Non-pigmented ciliary epithelial cell (primary cell): ENCODE results near the gene CYP26A1.

ENCODE experiments used
- DNase-seq: peaks from one replicate; pipeline ENCODE4 v3.0.0-alpha.2; 2010; ENCODE audit warnings: low read depth

Gene CYP26A1

DNA sequence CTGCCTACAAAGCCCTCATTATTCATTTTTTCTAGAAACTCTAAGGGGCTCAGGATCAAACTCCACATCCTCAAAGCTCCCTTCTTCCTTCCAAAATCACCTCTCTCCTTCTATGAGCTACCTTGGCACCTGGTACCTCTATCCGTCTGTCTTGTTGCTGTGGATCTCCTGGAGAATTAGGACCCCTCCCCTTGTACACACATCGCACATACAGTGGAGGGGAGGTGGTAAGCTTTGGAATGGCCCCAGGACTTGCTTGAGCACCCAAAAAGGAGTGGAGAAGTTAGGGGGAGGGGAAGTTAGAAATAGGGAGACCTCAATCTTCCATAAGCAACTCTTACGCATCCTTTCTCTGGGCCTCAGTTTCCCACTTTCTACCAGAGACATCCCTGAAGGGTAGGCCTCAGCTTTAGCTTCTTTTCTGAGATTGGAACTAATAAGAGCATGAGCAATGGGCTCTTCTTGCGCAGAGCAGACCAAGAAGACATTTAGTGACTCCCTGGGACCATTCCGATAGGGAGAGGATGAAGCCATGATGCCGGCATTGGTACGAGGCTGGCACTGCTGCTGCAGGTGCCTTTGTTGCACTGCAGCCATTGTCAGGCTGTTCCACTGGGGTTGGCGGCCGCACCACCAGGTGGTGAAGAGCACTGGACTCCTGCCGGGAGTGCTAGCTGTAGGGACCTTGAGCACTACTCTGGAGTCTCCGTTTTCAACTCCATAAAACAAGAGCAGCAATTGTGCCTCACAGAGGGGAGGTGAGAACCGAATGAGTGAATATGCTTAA, 8.6 kb upstream of the CYP26A1 start:
- no peak for DNase-seq

DNA sequence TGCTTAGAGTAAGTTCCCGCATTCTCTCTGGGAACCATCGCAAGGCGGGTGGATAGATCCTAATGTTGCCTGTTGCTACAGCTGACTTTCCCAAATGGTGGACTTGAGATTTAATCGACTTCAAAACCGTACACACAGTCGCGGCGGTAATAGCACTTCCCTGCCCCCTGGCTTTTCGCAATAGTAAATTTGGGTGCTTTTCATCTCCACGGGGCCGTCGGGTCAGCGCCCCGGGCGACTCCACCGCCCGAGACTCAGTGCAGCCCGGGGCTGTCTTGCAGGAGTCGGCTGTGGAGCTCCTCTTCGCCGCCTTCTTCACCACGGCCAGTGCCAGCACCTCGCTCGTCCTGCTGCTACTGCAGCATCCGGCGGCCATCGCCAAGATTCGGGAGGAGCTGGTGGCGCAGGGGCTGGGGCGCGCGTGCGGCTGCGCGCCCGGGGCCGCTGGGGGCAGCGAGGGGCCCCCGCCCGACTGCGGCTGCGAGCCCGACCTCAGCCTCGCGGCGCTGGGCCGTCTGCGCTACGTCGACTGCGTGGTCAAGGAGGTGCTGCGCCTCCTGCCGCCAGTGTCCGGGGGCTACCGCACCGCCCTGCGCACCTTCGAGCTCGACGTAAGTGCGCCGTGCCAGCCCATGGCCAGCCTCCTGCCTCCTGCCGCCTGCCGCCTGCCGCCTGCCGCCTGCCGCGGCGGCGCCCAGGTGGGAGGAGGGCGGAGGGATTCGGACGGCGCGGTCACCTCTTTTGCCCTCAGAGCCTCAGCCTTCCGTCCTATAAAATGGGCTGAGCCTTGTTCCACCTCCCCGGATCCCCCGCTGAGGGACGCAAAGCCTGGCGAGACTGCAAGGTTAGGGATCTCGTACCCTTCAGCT, 7.8 kb upstream of the CYP26A1 start:
- DNase-seq = no peak

DNA sequence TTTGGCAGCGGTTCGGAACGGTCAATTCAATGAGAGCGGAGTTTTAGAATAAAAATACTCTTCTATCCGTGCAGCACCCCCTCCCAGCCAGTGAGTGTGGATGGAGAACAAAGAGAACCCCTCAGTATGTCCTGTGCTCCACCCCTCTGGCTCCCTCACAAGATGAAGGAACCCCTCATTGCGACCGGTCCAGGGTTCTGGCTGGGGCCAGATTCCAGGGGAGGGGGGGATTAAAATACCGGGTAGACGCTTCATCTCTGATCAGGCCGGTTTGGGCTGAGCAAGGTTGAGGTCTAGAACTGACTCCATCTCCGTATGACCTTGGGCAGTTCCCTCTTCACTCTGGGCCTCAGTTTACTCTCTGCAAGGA, 7.2 kb upstream of the CYP26A1 start:
- no peak for DNase-seq

DNA sequence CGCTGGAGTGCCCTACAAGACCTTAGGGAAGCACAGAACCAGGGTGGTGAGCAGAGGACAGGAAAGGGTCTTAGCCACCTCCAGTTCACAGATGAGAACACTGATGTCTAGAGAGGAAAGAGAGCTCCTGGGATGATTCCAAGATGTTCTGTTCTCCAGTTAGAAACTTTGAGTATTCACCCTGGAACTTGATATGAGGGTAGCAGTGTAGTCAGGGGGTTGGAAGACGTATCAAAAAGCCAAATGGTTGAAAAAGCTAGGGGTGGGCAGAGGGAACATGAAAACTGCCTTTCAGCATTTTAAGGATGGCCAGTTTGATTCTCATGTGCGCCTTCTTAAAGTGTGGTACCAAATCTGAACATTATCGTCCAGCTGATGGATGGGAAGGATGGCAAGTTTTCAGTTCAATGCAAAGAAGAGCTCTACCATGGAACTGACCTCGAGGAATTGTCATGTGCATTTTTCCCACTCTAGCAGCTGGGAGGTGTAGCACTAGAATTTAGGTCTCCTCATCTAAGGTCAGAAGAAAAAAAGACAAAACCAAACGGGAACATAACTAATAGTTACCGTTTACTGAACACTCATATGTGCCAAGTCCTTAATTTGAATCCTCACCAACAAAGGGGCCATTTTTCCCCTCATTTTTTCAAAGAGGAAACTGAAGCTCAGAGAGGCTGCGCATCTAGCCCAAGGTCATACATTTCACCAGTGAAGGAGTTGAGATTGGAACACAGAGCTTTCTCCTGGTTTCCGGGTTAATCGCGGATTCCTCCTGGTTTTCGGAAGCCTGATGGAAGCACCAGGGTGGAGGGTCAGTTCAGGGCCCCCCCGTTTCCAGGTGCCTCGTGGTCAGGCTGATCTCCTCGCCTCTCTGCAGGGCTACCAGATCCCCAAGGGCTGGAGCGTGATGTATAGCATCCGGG, 6.0 kb upstream of the CYP26A1 start:
- no peak for DNase-seq

DNA sequence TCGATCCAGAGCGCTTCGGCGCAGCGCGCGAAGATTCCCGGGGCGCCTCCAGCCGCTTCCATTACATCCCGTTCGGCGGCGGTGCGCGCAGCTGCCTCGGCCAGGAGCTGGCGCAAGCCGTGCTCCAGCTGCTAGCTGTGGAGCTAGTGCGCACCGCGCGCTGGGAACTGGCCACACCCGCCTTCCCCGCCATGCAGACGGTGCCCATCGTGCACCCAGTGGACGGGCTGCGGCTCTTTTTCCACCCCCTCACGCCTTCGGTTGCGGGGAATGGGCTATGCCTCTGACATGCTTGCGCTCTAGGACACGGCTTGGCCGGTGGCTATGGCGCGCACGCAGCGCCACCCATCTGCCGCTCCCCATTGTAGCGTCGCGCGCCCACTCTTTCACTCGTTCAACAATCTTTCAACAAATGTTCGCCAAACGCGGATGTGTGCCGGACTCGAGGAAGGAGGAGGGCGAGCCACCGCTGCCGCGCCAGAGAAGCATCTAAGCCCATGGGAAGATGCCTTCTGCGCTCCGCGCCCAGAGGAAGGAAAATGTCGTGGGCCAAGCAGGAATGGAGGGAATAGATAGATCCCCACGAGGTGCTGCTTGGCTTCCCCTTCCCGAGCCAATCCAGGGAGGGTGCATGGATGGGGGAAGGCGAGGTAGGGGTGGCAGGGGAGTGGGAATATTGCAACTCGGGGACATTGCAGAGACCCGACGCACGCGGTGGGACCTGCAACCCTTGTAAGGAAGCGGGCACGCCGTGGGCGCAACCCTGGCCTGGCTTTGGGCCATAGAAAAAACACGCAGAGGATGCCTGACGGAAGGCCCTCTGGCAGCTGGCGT, 5.1 kb upstream of the CYP26A1 start:
- no peak for DNase-seq

DNA sequence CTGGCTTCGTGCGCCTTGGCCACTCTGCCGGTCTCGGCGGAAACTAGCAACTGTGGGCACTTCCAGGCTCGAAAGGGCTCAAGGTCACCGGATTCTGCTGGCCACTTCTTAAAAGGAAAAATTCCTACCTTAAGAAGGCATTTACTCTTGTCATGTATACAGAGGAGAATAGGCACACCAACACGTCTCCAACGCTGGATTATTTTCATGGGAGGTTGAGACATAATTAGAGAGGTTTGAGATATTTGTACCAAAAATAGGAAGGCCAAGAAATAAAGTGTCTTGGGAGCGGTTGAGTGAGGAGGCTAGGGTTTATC, 4.5 kb upstream of the CYP26A1 start:
- no peak for DNase-seq

DNA sequence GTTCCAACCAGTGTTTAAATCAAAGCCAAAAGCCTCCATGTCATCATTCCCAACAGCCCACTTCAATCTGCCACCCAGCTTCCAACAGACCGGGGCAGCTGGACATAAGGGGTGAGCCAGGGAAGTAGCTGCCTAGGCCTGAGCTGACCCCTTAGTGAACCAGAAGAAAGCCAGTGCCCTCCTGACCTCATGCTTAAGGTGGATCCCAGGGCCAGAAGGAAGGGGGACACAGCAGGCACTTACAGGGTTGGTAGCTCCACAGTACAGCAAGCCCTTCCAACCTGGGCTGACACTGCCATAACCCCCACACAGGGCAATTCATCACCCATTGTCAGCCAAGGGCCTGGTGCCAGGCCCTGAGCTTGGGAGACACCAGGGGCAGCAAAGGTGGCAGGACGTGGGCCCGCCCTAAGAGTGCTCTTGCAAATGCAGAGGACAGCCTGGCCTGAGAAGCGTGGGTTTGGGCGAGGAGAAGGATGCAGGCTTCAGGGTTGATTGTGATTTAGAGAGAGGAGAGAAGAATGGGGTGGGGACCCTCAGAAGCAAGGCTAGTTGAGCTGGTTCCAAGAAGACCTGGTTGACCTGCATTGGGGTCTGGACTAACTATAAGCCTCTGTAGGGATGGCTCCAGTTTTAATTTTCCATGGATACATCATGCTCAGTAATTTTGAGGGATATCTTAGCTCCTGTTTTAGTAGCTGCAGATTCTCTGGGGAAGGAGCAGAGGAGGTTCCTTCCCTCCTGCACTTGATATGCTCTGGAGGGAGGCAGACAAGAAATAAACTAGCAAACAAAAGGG, 3.1 kb upstream of the CYP26A1 start:
- no peak for DNase-seq

DNA sequence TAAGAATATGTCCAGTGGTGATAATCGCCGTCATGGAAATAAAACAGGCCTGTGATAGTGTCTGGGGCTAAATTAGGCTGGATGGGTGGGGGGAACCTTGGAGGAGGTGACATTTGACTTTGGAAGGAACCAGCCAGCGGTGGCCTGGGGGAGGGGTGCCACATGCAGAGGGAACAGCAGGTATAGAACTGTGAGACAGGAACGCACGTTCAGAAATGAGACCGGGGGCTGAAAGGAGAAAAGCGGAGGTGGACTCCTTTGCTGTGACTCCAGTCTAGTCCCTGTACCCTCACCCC, 2.6 kb upstream of the CYP26A1 start:
- DNase-seq = no peak

DNA sequence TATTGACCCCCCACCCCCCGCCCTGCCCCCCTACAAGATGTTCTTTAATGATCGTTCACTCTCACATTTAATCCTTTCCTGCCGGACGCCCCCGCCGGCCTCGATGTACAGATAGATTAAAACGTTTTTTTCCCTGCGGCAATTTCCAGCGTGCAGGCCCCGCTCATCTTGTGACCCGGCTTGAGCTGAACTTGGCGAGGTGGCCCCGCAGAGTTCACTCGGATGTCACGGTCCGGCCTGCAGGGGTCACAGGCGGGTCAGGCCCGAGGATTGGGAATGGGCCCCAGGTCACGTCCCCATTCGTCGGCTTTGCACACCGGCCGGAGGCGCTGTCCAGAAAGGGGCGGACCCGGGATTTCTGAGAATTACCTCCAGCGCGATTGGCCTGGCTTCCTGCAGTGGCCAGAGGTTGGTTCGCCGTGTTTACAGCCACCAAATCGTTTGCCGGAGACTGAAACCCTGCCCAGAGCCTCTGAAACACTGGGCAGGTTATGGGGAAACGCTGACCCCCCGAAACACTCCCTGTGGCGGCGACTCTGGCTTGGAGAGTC, 1.9 kb upstream of the CYP26A1 start:
- no peak for DNase-seq

DNA sequence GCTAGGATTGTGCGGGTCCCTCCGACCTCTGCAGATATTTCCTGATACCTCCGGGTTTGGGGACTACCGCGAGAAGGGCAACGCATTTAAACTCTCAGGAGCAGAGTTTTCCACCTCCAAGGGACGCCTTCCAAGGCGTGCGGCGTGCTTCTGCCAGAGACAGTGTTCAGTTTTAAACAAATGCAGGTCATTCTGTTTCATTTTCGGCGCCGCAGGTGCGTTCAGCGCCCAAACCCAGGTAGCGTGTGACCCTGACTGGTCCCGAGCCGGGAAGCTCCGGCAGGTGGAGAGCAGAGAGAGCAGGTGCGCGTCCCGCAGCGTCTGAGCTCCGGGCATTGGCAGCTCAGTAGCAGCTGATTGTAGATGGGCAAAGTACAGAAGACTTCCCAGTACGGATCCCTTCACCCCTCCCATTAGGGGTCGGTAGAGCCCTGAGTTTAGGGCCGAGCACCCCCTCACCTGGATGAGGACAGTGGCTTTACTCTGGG, 1.4 kb upstream of the CYP26A1 start:
- DNase-seq = no peak

DNA sequence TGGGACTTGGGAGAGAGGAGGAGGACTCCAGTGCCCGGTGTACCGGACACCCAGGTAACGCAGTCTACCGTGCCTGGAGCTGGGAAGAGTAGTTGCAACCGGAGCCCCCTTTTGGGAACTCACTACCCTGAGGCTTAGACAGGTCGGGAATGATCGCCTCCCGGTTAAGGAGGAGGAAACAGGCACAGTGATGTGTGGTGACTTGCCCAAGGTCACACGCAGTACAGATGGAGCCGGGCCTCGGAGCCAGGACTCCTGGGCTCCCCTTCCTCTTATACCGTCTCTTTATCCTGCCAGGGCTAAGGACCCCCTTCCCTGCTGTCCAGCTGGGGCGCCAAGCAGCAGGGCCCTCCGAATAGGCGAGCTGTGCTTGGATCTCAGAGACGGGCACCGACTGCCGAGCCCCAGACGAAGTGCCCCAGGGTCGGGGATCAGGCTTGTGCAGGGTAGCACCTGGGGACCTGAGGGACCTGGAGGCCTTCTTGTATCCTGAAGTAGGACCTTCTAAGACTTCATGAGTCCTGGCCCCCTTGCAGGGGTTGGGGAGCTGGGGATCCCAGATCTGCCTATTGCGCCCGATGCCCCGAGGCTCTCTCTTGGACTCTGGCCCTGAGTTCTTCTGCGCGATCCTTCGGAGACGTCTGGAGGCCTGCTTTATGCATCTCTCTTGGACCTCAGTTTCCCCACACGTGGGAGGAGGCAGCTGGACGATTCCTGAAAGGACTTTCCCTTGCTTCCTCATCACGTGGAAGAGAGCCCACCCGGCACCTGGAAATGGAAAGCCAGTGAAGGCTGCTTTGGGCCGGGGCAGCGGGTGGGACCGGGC, 767 bp upstream of the CYP26A1 start:
- no peak for DNase-seq

DNA sequence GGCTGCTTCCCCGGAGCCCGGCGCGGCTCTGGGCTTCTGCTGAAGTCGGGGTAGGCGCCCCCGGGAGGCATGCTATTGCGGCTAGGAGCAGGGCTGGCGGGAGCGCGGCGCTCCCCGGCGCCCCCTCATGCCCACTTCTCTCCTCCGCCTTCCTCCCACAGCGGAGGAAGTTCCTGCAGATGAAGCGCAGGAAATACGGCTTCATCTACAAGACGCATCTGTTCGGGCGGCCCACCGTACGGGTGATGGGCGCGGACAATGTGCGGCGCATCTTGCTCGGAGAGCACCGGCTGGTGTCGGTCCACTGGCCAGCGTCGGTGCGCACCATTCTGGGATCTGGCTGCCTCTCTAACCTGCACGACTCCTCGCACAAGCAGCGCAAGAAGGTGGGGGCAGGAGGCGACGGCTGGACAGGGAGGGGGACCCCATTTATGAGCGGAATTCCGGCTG, 479 bp downstream of the CYP26A1 start:
- no peak for DNase-seq

DNA sequence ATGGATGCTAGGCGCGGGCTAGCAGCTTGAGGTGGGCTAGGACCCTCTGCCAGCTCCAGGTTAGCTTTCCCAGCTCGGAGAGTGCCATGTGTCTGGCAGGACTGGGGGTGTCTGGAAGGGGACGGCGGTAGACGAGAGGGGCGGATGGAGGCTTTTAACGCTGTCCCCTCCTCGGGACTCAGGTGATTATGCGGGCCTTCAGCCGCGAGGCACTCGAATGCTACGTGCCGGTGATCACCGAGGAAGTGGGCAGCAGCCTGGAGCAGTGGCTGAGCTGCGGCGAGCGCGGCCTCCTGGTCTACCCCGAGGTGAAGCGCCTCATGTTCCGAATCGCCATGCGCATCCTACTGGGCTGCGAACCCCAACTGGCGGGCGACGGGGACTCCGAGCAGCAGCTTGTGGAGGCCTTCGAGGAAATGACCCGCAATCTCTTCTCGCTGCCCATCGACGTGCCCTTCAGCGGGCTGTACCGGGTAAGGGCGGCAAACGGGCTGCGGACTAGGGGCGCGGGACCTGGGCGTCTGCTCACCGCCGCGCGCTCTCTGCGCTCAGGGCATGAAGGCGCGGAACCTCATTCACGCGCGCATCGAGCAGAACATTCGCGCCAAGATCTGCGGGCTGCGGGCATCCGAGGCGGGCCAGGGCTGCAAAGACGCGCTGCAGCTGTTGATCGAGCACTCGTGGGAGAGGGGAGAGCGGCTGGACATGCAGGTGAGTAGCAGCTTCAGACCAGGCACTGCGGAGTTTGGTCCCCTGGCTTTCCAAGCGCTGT, 1.1 kb downstream of the CYP26A1 start:
- no peak for DNase-seq

DNA sequence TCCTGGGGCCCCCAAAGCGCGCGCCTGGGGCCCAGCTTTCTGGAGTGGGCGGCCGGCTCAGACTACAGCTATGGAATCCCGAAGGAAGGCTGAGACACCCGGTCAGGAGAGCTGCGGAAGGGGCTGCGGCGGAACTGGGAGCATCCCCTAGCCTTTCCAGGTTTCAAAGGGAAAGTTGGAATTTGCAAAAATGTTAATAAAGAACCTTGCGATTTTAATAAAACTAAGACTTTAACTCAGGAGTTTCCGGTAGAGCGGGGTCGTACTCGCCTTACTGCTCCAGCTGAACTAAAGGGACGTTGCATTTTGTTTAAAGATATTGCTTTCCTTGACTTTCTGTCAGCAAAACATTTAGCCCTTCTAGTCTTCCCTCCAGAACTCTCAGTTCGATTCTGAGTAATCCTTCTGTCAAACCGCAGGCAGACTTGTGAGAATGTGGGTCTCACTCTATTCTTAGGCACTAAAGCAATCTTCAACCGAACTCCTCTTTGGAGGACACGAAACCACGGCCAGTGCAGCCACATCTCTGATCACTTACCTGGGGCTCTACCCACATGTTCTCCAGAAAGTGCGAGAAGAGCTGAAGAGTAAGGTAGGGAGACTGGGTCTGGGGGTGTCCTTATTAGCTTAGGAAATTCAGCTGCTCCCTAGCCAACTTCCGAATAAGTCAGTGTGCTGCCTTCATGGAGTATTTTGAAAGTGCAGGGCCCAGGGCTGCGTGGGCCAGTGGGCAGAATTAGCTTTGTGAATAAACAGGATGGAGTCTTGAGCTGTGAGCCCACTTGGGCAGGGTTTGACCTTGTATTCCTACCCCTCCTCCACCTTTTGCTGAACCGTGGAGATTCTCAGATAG, 1.9 kb downstream of the CYP26A1 start:
- no peak for DNase-seq

DNA sequence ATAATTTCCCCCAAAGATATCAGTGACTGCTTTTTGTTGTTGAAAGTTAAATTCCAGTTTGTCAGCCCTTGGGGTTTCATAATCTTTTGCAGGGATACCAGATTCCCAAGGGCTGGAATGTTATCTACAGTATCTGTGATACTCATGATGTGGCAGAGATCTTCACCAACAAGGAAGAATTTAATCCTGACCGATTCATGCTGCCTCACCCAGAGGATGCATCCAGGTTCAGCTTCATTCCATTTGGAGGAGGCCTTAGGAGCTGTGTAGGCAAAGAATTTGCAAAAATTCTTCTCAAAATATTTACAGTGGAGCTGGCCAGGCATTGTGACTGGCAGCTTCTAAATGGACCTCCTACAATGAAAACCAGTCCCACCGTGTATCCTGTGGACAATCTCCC, 3.2 kb downstream of the CYP26A1 start:
- no peak for DNase-seq

DNA sequence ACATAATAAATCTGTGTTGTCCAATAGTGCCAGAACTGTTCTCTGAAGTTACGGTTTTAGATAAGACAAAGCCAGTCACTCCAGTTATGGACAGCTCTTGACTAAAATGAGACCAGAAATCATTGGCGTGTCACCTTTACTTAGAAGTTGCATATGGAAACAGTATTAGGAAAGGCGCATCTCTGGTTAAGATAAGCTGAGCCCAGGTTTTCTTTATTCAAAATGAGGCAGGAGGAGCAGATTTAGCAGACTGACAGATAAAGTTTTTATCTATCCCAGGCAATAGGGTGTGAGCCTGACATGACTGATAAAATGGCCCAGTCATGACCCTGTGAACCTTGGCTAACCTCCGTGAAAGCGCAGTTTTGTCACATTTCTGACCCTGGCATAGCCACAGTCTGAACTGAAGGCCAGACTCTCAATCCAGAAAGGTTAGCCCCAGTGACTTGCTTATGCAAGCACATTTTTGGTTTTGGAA, 4.2 kb downstream of the CYP26A1 start:
- no peak for DNase-seq

DNA sequence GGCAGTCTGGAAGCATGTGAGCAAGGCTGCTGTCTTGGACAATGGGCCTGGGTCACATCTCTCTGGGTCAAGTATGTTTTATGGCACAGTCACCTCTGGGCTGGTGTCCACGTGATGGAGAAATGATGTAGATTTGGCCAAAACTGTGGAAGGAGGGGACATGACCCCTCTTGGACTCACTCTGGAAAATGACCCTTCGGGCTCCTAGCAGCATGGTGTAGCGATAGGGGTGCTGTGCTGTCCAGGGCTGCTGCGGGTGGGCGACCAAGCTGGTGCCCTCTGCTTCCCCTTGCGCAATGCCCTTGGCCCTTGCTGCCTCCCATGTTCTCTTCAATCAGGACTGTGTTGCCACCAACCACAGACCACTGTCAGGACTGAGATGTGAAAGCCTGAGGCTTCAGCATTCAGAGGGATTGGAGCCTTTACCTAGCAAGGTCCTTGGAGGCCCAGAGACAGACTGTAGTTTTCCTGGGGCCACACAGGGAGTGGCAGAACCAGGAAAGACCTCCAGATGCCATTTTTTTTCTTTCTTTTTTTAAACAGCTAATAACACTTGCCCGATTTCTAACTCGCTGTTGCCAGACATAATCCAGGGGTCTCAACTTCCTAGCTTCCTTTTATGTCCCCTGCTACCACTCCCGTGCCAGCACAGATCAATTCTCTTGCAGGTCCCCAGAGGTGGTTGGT, 6.1 kb downstream of the CYP26A1 start:
- DNase-seq = no peak
